AG09319 (cell line): ENCODE measurements around the gene BICD2.
"Not testable (repeated sequence)": the region's sequence is repeated elsewhere in the genome, so short reads cannot be mapped to it uniquely, and the experiment has no call there.

ENCODE experiments used
- DNase-seq: peaks from one replicate; pipeline ENCODE4 v3.0.0-alpha.2; 2010; ENCODE audit warnings: low read depth; ENCODE audit errors: extremely low read depth
- CTCF ChIP-seq: IDR thresholded peaks from 2 replicates; pipeline ENCODE4 v1.5.1; 2011; ENCODE audit warnings: low read depth, mild to moderate bottlenecking, inconsistent platforms, low read length, moderate library complexity

The BICD2 gene

GRCh38 chr9:92764381-92764987 is at the start of gene BICD2:
BICD2 (minus strand) TSS chr9:92764833; CDS start chr9:92764744, 89 bp downstream.
- DNase-seq: no peak
- no peak for TF ChIP-seq CTCF

- not testable (repeated sequence) for DNase-seq
Observed at GRCh38 chr9:92809629-92810326, 45.1 kb upstream of the BICD2 start.

GRCh38 chr9:92808726-92809451 is 44.3 kb upstream of the BICD2 start:
- peak; percentile 22 for DNase-seq

GRCh38 chr9:92807757-92808725 is 43.4 kb upstream of the BICD2 start:
- no peak for DNase-seq
- TF ChIP-seq CTCF: no peak

More at GRCh38 chr9:92808726-92809451, 44.3 kb upstream of the BICD2 start:
- peak; percentile 35 for TF ChIP-seq CTCF

GRCh38 chr9:92807031-92807756 is 42.6 kb upstream of the BICD2 start:
- no peak for DNase-seq
- no peak for TF ChIP-seq CTCF

- no peak for DNase-seq
- no peak for TF ChIP-seq CTCF
Observed at GRCh38 chr9:92804727-92805126, 40.1 kb upstream of the BICD2 start.

GRCh38 chr9:92798358-92798757 is 33.7 kb upstream of the BICD2 start:
- no peak for TF ChIP-seq CTCF
- DNase-seq: no peak

- DNase-seq: not testable (repeated sequence)
Observed at GRCh38 chr9:92796337-92796804, 31.7 kb upstream of the BICD2 start.
